Measurements from ENCODE around the gene NDST4.

DNA sequence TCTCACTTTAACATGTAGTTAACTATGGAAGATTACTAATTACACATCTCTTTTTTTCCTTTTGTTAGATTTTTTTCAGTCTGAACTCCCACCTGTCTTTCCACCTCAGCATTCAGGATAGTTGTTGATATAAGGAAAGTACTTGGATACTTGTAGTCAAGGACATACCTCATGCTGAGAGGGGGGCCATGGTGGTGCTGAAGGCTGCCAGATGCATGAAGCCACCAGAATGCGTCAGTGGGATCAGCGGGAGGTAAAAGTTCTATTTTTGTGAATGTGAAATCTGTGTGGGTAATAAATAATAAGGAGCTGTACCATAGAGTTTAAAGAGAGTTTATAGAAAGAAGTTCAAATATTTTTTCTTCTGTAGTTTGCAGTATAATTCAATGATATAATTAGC is 13.1 kb upstream of the NDST4 start:
- TF ChIP-seq, protein P1, sequence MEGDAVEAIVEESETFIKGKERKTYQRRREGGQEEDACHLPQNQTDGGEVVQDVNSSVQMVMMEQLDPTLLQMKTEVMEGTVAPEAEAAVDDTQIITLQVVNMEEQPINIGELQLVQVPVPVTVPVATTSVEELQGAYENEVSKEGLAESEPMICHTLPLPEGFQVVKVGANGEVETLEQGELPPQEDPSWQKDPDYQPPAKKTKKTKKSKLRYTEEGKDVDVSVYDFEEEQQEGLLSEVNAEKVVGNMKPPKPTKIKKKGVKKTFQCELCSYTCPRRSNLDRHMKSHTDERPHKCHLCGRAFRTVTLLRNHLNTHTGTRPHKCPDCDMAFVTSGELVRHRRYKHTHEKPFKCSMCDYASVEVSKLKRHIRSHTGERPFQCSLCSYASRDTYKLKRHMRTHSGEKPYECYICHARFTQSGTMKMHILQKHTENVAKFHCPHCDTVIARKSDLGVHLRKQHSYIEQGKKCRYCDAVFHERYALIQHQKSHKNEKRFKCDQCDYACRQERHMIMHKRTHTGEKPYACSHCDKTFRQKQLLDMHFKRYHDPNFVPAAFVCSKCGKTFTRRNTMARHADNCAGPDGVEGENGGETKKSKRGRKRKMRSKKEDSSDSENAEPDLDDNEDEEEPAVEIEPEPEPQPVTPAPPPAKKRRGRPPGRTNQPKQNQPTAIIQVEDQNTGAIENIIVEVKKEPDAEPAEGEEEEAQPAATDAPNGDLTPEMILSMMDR (IDR thresholded peaks at IDR 0.05; ENCODE audit: low read depth, low read length): no peak
- TF ChIP-seq EZH2phosphoT487 (IDR thresholded peaks at IDR 0.05; ENCODE audit: low read depth): no peak
